GM12875 (cell line): ENCODE data around the gene BTNL2.

ENCODE experiments used
- H3K4me3 ChIP-seq: one replicate; pipeline ENCODE4 v1.5.1; 2011; ENCODE audit warnings: low read depth, low read length, control low read depth
- CTCF ChIP-seq: IDR thresholded peaks from 2 replicates; pipeline ENCODE4 v1.5.1; 2011; ENCODE audit warnings: low read depth, mild to moderate bottlenecking, control low read depth, inconsistent platforms, low read length, moderate library complexity, borderline replicate concordance; ENCODE audit not compliant: insufficient read depth

The BTNL2 gene

GRCh38 chr6:32430179-32430578, 23.2 kb upstream of the BTNL2 start:
- no peak for TF ChIP-seq CTCF
- no peak overlapping the region for H3K4me3 ChIP-seq

- no peak for TF ChIP-seq CTCF
- H3K4me3 ChIP-seq = no peak overlapping the region
These were observed 21.0 kb upstream of the BTNL2 start for GRCh38 chr6:32427934-32428474.

- H3K4me3 ChIP-seq = no peak overlapping the region
- TF ChIP-seq CTCF = no peak
These were observed 20.2 kb upstream of the BTNL2 start for GRCh38 chr6:32427218-32427617.

- no peak overlapping the region for H3K4me3 ChIP-seq
- TF ChIP-seq CTCF = no peak
These were observed 19.4 kb upstream of the BTNL2 start for GRCh38 chr6:32426338-32426737.

GRCh38 chr6:32424589-32425300, 17.8 kb upstream of the BTNL2 start:
- H3K4me3 ChIP-seq = no peak overlapping the region
- no peak for TF ChIP-seq CTCF

- no peak overlapping the region for H3K4me3 ChIP-seq
- TF ChIP-seq CTCF = no peak
These were observed 9.1 kb upstream of the BTNL2 start for GRCh38 chr6:32416036-32416435.

GRCh38 chr6:32415521-32416019, 8.6 kb upstream of the BTNL2 start:
- TF ChIP-seq CTCF = peak; percentile 92
- H3K4me3 ChIP-seq = no peak overlapping the region
